Measurements from ENCODE around the gene LRRC26.

LRRC26 gene

DNA sequence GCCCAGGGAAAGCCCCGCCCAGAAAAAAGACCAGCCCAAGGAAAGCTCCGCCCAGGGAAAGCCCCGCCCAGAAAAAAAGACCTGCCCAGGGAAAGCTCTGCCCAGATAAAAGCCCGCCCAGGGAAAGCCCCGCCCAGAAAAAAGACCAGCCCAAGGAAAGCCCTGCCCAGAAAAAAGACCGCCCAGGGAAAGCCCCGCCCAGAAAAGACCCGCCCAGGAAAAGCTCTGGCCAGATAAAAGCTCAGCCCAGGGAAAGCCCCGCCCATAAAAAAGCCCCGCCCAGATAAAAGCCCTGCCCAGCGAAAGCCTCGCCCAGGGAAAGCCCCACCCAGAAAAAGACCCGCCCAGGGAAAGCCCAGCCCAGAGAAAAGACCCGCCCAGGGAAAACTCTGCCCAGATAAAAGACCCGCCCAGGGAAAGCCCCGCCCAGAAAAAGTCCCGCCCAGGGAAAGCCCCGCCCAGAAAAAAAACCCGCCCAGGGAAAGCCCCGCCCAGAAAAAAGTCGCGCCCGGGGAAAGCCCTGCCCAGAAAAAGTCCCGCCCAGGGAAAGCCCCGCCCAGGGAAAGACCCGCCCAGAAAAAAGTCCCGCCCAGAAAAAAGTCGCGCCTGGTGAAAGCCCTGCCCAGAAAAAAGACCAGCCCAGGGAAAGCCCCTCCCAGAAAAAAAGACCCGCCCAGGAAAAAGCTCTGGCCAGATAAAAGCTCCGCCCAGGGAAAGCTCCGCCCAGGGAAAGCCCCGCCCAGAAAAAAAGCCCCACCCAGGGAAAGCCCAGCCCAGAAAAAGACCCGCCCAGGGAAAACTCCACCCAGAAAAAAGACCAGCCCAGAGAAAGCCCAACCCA is 19.0 kb downstream of the LRRC26 start:
- no peak for DNase-seq (ENCODE audit: low read depth, low spot score)

DNA sequence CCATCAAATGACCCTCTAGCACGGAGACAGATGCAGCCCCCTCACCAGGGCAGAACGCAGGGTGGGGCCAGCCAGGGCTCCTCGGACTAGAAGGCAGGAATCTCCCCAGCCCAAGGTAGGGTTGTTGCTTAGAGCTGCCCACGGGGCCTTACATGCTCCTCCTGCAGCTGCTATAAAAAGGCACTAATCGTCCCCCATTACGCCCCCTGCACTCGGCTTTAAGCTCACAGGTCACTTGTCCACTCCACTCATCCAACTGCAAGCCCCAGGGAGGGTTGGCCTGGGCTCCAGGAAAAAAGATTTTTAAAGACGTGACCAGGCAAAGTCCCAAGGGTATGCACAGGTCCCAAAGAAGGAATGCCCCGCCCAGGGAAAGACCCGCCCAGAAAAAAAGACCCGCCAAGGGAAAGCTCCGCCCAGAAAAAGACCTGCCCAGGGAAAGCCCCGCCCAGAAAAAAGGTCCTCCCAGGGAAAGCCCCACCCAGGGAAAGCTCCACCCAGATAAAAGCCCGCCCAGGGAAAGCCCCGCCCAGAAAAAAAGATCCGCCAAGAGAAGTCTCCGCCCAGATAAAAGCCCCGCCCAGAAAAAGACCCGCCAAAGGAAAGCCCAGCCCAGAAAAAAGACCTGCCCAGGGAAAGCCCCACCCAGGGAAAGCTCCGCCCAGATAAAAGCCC is 19.8 kb downstream of the LRRC26 start:
- H3K4me3 ChIP-seq (ENCODE audit: low read depth, low read length), result no peak overlapping the region
- POLR2A ChIA-PET, result interaction anchor here (1.2 kb wide), 1 partner anchor 22 kb away, joined by 3 read pairs; no protein-coding TSS in a partner anchor
- TF ChIP-seq, protein P1, sequence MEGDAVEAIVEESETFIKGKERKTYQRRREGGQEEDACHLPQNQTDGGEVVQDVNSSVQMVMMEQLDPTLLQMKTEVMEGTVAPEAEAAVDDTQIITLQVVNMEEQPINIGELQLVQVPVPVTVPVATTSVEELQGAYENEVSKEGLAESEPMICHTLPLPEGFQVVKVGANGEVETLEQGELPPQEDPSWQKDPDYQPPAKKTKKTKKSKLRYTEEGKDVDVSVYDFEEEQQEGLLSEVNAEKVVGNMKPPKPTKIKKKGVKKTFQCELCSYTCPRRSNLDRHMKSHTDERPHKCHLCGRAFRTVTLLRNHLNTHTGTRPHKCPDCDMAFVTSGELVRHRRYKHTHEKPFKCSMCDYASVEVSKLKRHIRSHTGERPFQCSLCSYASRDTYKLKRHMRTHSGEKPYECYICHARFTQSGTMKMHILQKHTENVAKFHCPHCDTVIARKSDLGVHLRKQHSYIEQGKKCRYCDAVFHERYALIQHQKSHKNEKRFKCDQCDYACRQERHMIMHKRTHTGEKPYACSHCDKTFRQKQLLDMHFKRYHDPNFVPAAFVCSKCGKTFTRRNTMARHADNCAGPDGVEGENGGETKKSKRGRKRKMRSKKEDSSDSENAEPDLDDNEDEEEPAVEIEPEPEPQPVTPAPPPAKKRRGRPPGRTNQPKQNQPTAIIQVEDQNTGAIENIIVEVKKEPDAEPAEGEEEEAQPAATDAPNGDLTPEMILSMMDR (IDR thresholded peaks at IDR 0.05; ENCODE audit: insufficient read depth, low read length, missing control alignments), result no peak
- CTCF ChIA-PET, result interaction anchor here (1.1 to 1.9 kb wide), 4 partner anchors 20 to 86 kb away, joined by 3 to 4 read pairs (median 4); partner anchors contain the start of gene TMEM210
- DNase-seq (ENCODE audit: low read depth, low spot score), result no peak

More for the DNA sequence above, 19.0 kb downstream of the LRRC26 start:
- CTCF ChIA-PET, result interaction anchor here (1.3 to 1.9 kb wide), 3 partner anchors 20 to 87 kb away, joined by 3 to 4 read pairs (median 4); partner anchors contain the start of gene TMEM210
- H3K4me3 ChIP-seq (ENCODE audit: low read depth, low read length), result no peak overlapping the region
- TF ChIP-seq, protein P1 (IDR thresholded peaks at IDR 0.05; ENCODE audit: insufficient read depth, low read length, missing control alignments), result no peak
- POLR2A ChIA-PET, result no interaction called here

DNA sequence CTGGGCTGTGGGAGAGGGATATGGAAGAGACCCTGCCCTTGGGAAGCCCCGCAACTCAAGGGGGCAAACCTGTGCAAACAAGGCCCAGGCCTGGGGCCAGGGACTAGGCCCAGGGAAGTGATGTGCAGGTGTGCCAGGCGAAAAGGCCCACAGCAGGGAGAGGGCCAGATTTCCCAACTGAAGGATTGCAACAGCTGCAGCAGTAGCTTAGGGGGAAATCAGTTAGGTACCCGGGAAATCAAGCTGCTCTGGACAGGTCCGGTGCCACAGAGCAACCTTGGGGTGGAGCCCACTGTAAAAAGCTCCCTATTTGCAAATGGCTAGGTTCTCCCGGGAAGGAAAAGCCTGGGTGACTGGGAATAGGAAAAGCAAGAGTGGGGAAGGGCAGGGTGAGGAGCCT is 20.5 kb downstream of the LRRC26 start:
- TF ChIP-seq, protein P1 (IDR thresholded peaks at IDR 0.05; ENCODE audit: insufficient read depth, low read length, missing control alignments), result no peak

DNA sequence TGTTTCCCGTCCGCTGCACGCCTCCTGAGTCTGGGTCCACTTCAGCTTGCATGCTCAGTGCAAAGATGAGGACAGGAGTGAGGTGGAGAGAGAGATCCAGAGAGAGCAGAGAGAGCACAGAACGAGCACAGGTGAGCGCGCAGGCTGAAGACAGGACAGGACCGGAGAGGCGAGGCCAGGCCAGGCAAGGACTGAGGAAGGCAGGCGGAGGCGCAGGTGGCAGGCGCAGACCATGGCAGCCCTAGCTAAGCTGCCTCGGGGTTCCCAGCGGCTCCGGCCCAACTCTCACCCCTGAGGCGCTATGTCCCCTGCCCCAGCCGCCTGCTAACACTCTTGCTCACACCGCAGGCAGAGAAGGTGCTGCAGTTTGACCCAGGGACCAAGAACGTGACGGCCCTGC is 21.2 kb downstream of the LRRC26 start:
- CTCF ChIA-PET, result interaction anchor here (1.1 kb wide), 1 partner anchor 28 kb away, joined by 3 read pairs; no protein-coding TSS in a partner anchor
- POLR2A ChIA-PET, result interaction anchor here (0.9 to 1.2 kb wide), 2 partner anchors 20 to 92 kb away, joined by 3 read pairs; partner anchors contain the start of gene TUBB4B

More for the DNA sequence above, 20.5 kb downstream of the LRRC26 start:
- CTCF ChIA-PET, result interaction anchor here (1.1 to 1.9 kb wide), 3 partner anchors 19 to 27 kb away, joined by 3 to 4 read pairs (median 4); partner anchors contain the start of gene TMEM210
- DNase-seq (ENCODE audit: low read depth, low spot score), result no peak
- POLR2A ChIA-PET, result interaction anchor here (0.9 to 1.2 kb wide), 2 partner anchors 21 to 91 kb away, joined by 3 read pairs; partner anchors contain the start of gene TUBB4B
- H3K4me3 ChIP-seq (ENCODE audit: low read depth, low read length), result no peak overlapping the region

DNA sequence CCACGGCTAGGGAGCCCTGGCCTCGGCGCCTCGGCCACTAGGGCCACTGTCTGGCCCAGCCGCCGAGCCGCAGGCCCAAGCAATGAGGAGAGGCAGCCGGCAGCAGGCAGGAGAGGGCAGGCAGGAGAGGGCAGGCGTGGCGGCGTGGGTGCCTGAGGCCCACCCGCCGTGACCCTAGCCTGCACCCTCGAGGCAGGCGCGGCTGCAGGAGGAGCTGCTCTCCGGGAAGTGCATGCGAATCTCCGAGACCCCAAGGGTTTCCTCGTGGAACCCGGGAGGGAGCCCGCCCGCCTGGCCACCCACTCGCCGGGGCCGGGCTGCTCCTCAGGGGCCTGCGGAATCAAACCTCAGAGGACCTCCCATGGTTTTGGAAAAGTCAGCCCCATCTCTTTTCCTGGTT is 21.6 kb downstream of the LRRC26 start:
- no peak for DNase-seq (ENCODE audit: low read depth, low spot score)
- POLR2A ChIA-PET, result interaction anchor here (0.9 kb wide), 1 partner anchor 93 kb away, joined by 3 read pairs; the partner anchor contains the start of gene TUBB4B
- TF ChIP-seq, protein P1 (IDR thresholded peaks at IDR 0.05; ENCODE audit: insufficient read depth, low read length, missing control alignments), result no peak
- CTCF ChIA-PET, result no interaction called here
- no peak overlapping the region for H3K4me3 ChIP-seq (ENCODE audit: low read depth, low read length)

More for the DNA sequence above, 21.2 kb downstream of the LRRC26 start:
- TF ChIP-seq, protein P1 (IDR thresholded peaks at IDR 0.05; ENCODE audit: insufficient read depth, low read length, missing control alignments), result no peak
- H3K4me3 ChIP-seq (ENCODE audit: low read depth, low read length), result no peak overlapping the region
- DNase-seq (ENCODE audit: low read depth, low spot score), result no peak

Measured in AG04449 (cell line).